Uterus (tissue), 4 donors: ENCODE results near the gene CACNA1D. TPM values are rescaled to one million over a fixed set of nuclear protein-coding genes. Genes with fewer than 3 reads are reported as not detected.

Experiments used
- DNase-seq, 2 donors: peaks; one replicate each; pipeline ENCODE4 v3.0.0-alpha.2; 2019 to 2020
- H3K27ac ChIP-seq, 2 donors: fragments of 200-600 bp; sonication (generic); 1 replicate in 1 of 2; 2 replicates in 1 of 2; pipeline ENCODE4 v1.5.1; 2016 to 2018
- H3K27me3 ChIP-seq, 2 donors: fragments of 200-600 bp; sonication (generic); one replicate each; pipeline ENCODE4 v1.5.1; 2018 to 2019; ENCODE audit warnings: control low read depth in 1 of 2
- H3K36me3 ChIP-seq, 2 donors: fragments of 200-600 bp; sonication (generic); one replicate each; pipeline ENCODE4 v1.5.1; 2019; ENCODE audit warnings: control low read depth in 1 of 2
- H3K4me1 ChIP-seq, 2 donors: fragments of 200-600 bp; sonication (generic); one replicate each; pipeline ENCODE4 v1.5.1; 2018 to 2019; ENCODE audit warnings: control low read depth in 1 of 2
- H3K4me3 ChIP-seq, 2 donors: fragments of 200-600 bp; sonication (generic); 1 replicate in 1 of 2; 2 replicates in 1 of 2; pipeline ENCODE4 v1.5.1; 2018 to 2019; ENCODE audit warnings: mild to moderate bottlenecking in 1 of 2
- H3K9me3 ChIP-seq, 2 donors: fragments of 200-600 bp; sonication (generic); one replicate each; pipeline ENCODE4 v1.5.1; 2019; ENCODE audit warnings: control low read depth in 1 of 2
- POLR2A ChIP-seq, 2 donors: fragments of 450-650 bp; IDR thresholded peaks; one replicate each; pipeline ENCODE4 v1.6.1; 2016; ENCODE audit warnings: antibody characterized with exemption in 2 of 2, mild to moderate bottlenecking in 1 of 2, moderate library complexity in 1 of 2
- intact Hi-C: fragments of 100-400 bp; cut with DNase I; formaldehyde crosslinking; loops from one replicate; pipeline ENCODE4 v1.15.1; 2023; ENCODE audit warnings: low total_unique reads
- total RNA-seq, 4 donors: library from RNA; depleted of rRNA in 3 of 4; stranded (reverse); fragments of >200 nt in 3 of 4; gene quantifications; one replicate each; pipeline versions ENCODE4 v1.1.0 to v1.2.4, GENCODE V29; 2014 to 2023
- TF ChIP-seq, protein P1 (sequence below), 4 experiments: fragments of 200-600 bp in 2 of 4; fragments of 450-650 bp in 2 of 4; sonication (generic) in 2 of 4; IDR thresholded peaks; one replicate each; pipeline ENCODE4 v1.5.1; 2016 to 2019; ENCODE audit warnings: antibody characterized with exemption in 4 of 4, mild to moderate bottlenecking in 2 of 4, moderate library complexity in 1 of 4
- donor health status: DM: yes; HTN: yes; CAD: no.

The CACNA1D gene
- total RNA-seq, 4 donors from 2014 or later, result 0.88 to 97.5 (median 63.4) TPM

DNA sequence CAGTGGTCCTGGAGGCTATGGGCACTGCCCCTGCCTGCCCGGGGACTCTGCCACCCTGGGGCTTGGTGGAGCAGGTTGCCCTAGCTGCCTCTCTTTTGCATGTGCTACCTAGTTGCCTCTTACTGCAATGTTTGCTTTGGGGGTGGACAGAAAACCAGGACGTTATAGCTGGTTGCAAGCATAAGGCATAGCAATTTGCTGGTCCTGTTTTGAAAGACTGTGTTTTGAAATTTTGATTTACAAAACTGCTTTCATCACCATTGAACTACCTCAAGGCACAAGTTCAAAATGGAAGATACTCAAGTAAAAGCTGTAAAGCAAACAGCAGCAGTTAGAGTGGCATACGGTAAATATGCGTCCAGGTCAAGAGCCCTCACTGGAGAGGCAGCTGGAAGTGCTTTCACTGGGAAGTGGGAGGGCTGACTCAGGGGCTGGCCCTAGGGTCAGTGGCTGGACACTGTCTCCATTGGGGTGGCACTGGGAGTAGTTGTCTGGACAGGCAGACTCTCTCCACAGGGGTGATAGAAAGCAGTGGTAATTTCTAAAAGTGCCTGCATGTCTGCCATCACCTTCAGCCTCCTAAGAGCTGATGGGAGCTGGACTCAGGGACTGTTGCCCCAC is 213.7 kb downstream of the CACNA1D start:
- Histone ChIP-seq H3K36me3 (no peaks in the 10 kb centered on the region), H3K4me1 (no peaks in the 10 kb centered on the region), H3K9me3 (no peaks in the 10 kb centered on the region), H3K4me3 (no peak overlapping the region), H3K27me3 (no peaks in the 10 kb centered on the region), H3K27ac (no peak overlapping the region)
- intact Hi-C loops, result no loop called here
- no peak for TF ChIP-seq POLR2A (IDR thresholded peaks at IDR 0.05)
- TF ChIP-seq, protein P1, sequence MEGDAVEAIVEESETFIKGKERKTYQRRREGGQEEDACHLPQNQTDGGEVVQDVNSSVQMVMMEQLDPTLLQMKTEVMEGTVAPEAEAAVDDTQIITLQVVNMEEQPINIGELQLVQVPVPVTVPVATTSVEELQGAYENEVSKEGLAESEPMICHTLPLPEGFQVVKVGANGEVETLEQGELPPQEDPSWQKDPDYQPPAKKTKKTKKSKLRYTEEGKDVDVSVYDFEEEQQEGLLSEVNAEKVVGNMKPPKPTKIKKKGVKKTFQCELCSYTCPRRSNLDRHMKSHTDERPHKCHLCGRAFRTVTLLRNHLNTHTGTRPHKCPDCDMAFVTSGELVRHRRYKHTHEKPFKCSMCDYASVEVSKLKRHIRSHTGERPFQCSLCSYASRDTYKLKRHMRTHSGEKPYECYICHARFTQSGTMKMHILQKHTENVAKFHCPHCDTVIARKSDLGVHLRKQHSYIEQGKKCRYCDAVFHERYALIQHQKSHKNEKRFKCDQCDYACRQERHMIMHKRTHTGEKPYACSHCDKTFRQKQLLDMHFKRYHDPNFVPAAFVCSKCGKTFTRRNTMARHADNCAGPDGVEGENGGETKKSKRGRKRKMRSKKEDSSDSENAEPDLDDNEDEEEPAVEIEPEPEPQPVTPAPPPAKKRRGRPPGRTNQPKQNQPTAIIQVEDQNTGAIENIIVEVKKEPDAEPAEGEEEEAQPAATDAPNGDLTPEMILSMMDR (IDR thresholded peaks at IDR 0.05), result no peak
- no peak for DNase-seq

DNA sequence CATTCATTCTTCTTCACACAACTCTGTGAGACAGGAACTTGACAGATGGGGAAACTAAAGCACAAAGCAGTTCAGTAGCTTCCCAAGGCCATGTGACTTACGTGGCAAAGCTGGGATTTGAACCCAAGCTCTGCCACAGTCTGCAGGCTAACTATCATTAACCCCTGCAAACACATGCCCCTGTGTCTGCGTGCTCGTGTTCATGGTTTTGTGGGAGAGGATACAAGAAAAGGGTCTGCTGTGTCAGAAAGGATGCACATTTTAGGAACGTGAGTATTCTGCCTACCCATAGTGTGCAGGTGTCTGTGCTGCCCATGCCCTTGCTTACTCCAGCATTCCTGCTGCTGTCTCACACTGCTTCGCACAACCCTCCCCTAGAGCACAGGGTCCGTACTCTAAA is 214.8 kb downstream of the CACNA1D start:
- no peaks in the 10 kb centered on the region for H3K36me3 ChIP-seq
- no peaks in the 10 kb centered on the region for H3K9me3 ChIP-seq
- no peak for TF ChIP-seq POLR2A (IDR thresholded peaks at IDR 0.05)
- TF ChIP-seq, protein P1 (IDR thresholded peaks at IDR 0.05), result no peak
- intact Hi-C loops, result no loop called here
- no peaks in the 10 kb centered on the region for H3K27me3 ChIP-seq
- DNase-seq, result no peak
- H3K27ac ChIP-seq, result no peak overlapping the region
- H3K4me3 ChIP-seq, result no peak overlapping the region
- H3K4me1 ChIP-seq, result no peaks in the 10 kb centered on the region

DNA sequence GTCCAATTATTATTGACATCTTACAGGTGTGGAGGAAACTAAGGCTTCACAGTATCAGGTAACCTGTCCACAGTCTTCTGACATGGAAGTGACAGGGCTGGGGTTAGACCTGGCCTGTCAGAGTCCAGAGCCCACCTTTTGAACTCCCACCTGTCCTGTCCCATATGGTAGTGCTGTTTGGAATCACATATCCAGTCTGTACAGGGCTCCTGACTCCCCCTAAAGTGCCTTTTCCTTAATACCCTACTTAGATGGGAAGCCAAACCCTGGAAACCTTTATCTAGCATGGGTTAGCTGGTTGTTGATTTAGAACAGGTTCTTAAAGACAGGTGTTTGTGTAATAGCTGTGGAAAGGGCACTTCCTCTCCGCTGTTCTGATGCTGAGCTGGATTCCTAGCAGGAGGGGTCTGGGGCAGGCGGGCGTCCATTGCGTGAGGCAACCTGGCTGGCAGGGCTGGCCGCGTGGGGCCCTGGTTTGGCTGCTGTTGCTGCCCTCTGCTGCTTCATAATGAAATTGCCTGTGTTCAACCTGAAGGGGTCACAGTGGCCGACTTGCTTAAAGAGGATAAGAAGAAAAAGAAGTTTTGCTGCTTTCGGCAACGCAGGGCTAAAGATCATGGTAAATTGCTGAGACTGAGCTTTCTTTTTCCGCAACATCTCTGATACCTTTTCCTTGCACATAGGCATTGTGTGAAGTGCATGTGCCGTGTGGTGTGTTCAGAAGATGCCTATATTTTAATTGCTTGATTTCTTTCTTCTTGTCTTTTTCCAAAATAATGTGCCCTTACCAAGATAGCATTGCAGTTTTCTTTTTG is 215.7 kb downstream of the CACNA1D start:
- Histone ChIP-seq H3K36me3 (no peaks in the 10 kb centered on the region), H3K9me3 (no peaks in the 10 kb centered on the region), H3K4me1 (no peaks in the 10 kb centered on the region), H3K27me3 (no peaks in the 10 kb centered on the region), H3K4me3 (no peak overlapping the region), H3K27ac (no peak overlapping the region)
- TF ChIP-seq, protein P1 (IDR thresholded peaks at IDR 0.05), result peak; percentile 77 to 90 (median 80)
- no peak for TF ChIP-seq POLR2A (IDR thresholded peaks at IDR 0.05)
- intact Hi-C loops, result no loop called here
- peak; percentile 69 to 71 for DNase-seq

DNA sequence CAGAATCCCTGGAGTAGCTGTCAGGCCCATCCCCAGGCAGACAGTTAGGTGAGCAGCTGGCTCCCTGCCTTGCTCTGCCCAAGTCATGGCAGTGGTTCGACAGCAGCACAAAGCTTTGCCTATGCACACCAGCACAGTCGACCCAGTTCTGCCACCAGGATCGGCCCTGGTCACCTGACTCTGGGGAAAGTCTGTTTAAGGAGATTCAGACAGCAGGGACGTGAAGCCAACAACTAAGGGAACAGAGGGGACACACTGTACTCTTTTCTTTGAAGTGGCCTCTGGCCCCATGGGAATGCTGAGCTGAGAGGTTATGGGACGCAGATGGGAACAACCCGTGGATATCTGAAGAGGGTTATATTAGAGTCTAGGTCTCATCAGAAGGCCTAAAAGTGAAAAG is 217.0 kb downstream of the CACNA1D start:
- Histone ChIP-seq H3K27ac (no peak overlapping the region), H3K4me3 (no peak overlapping the region), H3K4me1 (no peaks in the 10 kb centered on the region), H3K36me3 (no peaks in the 10 kb centered on the region), H3K9me3 (no peaks in the 10 kb centered on the region), H3K27me3 (no peaks in the 10 kb centered on the region)
- no peak for DNase-seq
- TF ChIP-seq POLR2A (IDR thresholded peaks at IDR 0.05), result no peak
- TF ChIP-seq, protein P1 (IDR thresholded peaks at IDR 0.05), result no peak
- intact Hi-C loops, result no loop called here

DNA sequence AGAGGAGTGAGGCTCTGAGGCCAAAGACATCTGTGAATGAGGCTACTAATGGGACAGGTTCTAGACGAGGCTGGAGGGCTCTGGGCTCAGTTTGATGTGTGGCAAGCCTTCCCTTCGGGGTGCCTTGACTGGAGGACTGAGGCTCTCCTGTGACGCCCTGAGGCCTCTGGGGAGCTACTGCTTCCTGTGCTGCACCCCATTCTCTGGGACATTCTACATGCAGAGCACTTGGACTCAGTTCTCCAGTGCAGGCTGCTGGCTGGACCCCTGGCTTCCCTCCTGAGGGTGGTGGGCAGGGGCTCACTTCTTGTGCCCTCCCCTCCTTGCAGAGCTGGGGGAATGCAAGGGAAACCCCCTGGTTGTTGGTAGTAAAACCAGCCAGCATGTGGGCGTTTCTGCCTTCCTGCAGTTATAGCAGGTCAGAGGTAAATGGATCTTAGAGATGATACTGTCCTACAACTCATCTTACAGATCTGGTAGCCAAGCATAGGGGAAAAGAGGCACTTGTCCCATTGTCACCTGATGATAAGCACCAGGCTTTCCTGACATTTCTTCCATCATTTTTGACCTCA is 218.5 kb downstream of the CACNA1D start:
- Histone ChIP-seq H3K36me3 (no peaks in the 10 kb centered on the region), H3K27ac (no peak overlapping the region), H3K4me1 (no peaks in the 10 kb centered on the region), H3K9me3 (no peaks in the 10 kb centered on the region), H3K27me3 (no peaks in the 10 kb centered on the region), H3K4me3 (no peak overlapping the region)
- intact Hi-C loops, result no loop called here
- no peak for DNase-seq
- no peak for TF ChIP-seq POLR2A (IDR thresholded peaks at IDR 0.05)
- TF ChIP-seq, protein P1 (IDR thresholded peaks at IDR 0.05), result no peak
